Endothelial cell (in vitro differentiated cells): ENCODE results near the gene GRID1. TPM values are rescaled to one million over a fixed set of nuclear protein-coding genes. Genes with fewer than 3 reads are reported as not detected.

Source experiments
- DNase-seq: peaks from one replicate; pipeline ENCODE4 v3.0.0; 2021; ENCODE audit warnings: low spot score
- H3K27ac Mint-ChIP-seq: one replicate; pipeline ENCODE4 v1.8.0; 2021; ENCODE audit warnings: mixed read lengths, inconsistent platforms; ENCODE audit not compliant: unreplicated experiment
- H3K27me3 Mint-ChIP-seq: one replicate; pipeline ENCODE4 v1.8.0; 2021; ENCODE audit warnings: mild to moderate bottlenecking, moderate library complexity, mixed read lengths, inconsistent platforms; ENCODE audit not compliant: unreplicated experiment
- H3K36me3 Mint-ChIP-seq: one replicate; pipeline ENCODE4 v1.8.0; 2021; ENCODE audit warnings: mild to moderate bottlenecking, low read depth, mixed read lengths, inconsistent platforms; ENCODE audit not compliant: unreplicated experiment
- H3K4me1 Mint-ChIP-seq: one replicate; pipeline ENCODE4 v1.8.0; 2021; ENCODE audit warnings: mild to moderate bottlenecking, mixed read lengths, inconsistent platforms; ENCODE audit not compliant: unreplicated experiment
- H3K4me3 Mint-ChIP-seq: one replicate; pipeline ENCODE4 v1.8.0; 2021; ENCODE audit warnings: mild to moderate bottlenecking, mixed read lengths, inconsistent platforms; ENCODE audit not compliant: unreplicated experiment
- H3K9me3 Mint-ChIP-seq: one replicate; pipeline ENCODE4 v1.8.0; 2021; ENCODE audit warnings: mixed read lengths, inconsistent platforms; ENCODE audit not compliant: unreplicated experiment
- total RNA-seq: library from RNA; stranded (reverse); fragmentation: NEBNext Ultra II Directional; extraction: Animal tissue kit (Norgen Biotek cat#: 25700); gene quantifications from one replicate; pipeline ENCODE4 v1.2.1, GENCODE V29; 2021; ENCODE audit not compliant: unreplicated experiment
- TF ChIP-seq, protein P1 (sequence below): fragments of 200-600 bp; sonication (generic); IDR thresholded peaks from one replicate; pipeline ENCODE4 v1.5.0; 2021; ENCODE audit warnings: antibody characterized with exemption; ENCODE audit not compliant: unreplicated experiment

The GRID1 gene
- total RNA-seq, 1 donor from 2014 or later = 0.26 TPM

- TF ChIP-seq, protein P1, sequence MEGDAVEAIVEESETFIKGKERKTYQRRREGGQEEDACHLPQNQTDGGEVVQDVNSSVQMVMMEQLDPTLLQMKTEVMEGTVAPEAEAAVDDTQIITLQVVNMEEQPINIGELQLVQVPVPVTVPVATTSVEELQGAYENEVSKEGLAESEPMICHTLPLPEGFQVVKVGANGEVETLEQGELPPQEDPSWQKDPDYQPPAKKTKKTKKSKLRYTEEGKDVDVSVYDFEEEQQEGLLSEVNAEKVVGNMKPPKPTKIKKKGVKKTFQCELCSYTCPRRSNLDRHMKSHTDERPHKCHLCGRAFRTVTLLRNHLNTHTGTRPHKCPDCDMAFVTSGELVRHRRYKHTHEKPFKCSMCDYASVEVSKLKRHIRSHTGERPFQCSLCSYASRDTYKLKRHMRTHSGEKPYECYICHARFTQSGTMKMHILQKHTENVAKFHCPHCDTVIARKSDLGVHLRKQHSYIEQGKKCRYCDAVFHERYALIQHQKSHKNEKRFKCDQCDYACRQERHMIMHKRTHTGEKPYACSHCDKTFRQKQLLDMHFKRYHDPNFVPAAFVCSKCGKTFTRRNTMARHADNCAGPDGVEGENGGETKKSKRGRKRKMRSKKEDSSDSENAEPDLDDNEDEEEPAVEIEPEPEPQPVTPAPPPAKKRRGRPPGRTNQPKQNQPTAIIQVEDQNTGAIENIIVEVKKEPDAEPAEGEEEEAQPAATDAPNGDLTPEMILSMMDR = no peak
- peaks cover 7% of the 10 kb centered on the region for H3K4me1 Mint-ChIP-seq
- H3K27ac Mint-ChIP-seq = no peak overlapping the region
Measured at GRCh38 chr10:86392723-86393094, 26.1 kb upstream of the GRID1 start.

DNA sequence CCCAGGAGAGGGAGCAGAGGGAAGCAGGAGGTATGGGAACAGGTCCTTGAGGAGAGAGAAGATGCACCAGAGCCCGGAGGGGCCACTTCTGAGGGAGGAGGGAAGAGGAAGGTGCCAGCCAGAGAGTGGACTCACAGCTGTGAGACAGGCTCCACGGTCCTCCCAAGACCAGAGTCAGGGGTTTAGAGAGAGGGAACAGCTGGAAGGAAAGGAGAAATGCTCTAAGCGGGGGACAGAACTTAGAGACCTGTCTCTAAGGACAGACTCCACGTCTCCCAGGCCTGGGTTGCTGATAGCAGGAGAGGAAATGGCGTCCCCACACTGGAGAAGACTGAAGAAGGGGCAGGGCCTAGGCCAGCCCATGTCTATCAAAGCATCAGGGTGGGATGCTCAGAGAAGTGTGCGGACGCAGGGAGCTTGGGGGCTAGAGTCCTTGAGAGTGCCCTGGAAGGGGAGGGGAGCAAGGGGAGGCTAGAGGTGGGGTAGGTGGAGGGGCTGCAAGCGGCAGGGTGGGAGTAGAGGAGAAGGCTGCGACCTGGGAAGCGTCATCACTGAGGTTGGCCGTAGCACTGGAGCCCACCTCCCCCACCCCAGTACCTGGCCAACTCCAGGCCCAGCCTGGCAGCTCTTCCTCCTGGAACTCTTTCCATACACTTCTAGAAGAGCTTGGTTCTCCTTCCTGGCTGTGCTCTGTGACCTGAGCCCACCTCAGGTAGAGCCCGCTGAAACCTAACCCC lies 25.6 kb upstream of the GRID1 start:
- H3K36me3 Mint-ChIP-seq = no peaks in the 10 kb centered on the region
- H3K27me3 Mint-ChIP-seq = peaks cover 27% of the 10 kb centered on the region
- no peak overlapping the region for H3K27ac Mint-ChIP-seq
- H3K9me3 Mint-ChIP-seq = no peaks in the 10 kb centered on the region
- no peak overlapping the region for H3K4me3 Mint-ChIP-seq
- TF ChIP-seq, protein P1 = no peak
- DNase-seq = no peak
- peaks cover 7% of the 10 kb centered on the region for H3K4me1 Mint-ChIP-seq

More at GRCh38 chr10:86392723-86393094, 26.1 kb upstream of the GRID1 start:
- Mint-ChIP-seq H3K27me3 (peaks cover 24% of the 10 kb centered on the region), H3K9me3 (no peaks in the 10 kb centered on the region), H3K4me3 (no peak overlapping the region), H3K36me3 (no peaks in the 10 kb centered on the region)
- no peak for DNase-seq

- TF ChIP-seq, protein P1 = no peak
- H3K36me3 Mint-ChIP-seq = no peaks in the 10 kb centered on the region
- H3K27ac Mint-ChIP-seq = no peak overlapping the region
- peaks cover 7% of the 10 kb centered on the region for H3K4me1 Mint-ChIP-seq
- no peaks in the 10 kb centered on the region for H3K9me3 Mint-ChIP-seq
- no peak for DNase-seq
- H3K27me3 Mint-ChIP-seq = peaks cover 28% of the 10 kb centered on the region
- no peak overlapping the region for H3K4me3 Mint-ChIP-seq
Measured at GRCh38 chr10:86391236-86391840, 24.7 kb upstream of the GRID1 start.

- Mint-ChIP-seq H3K27me3 (peaks cover 28% of the 10 kb centered on the region), H3K36me3 (no peaks in the 10 kb centered on the region)
Measured at GRCh38 chr10:86390337-86391120, 23.9 kb upstream of the GRID1 start.

More at GRCh38 chr10:86390337-86391120, 23.9 kb upstream of the GRID1 start:
- Mint-ChIP-seq H3K4me1 (peaks cover 7% of the 10 kb centered on the region), H3K27ac (no peak overlapping the region), H3K4me3 (no peak overlapping the region), H3K9me3 (no peaks in the 10 kb centered on the region)
- TF ChIP-seq, protein P1 = no peak
- DNase-seq = no peak
